ENCODE data around the gene RPUSD1. TPM values are rescaled to one million over a fixed set of nuclear protein-coding genes. Genes with fewer than 3 reads are reported as not detected.

RPUSD1 gene
- total RNA-seq, 1 experiment from 2014 or later, result 45.1 TPM

- no peak for DNase-seq (ENCODE audit: low spot score)
- CTCF ChIA-PET, result no interaction called here
- H3K36me3 Mint-ChIP-seq, result no peaks in the 10 kb centered on the region
Observed at GRCh38 chr16:777826-778225, 10.4 kb downstream of the RPUSD1 start.

More at GRCh38 chr16:777826-778225, 10.4 kb downstream of the RPUSD1 start:
- POLR2A ChIA-PET, result no interaction called here
- TF ChIP-seq NR2C2 (CRISPR knock-in tag; IDR thresholded peaks at IDR 0.05), result no peak
- TF ChIP-seq ATF3 (CRISPR knock-in tag; conservative IDR thresholded peaks at IDR 0.05), result no peak
- TF ChIP-seq FOXK1 (CRISPR knock-in tag; IDR thresholded peaks at IDR 0.05), result no peak
- no peak for TF ChIP-seq ARID4B (CRISPR knock-in tag; IDR thresholded peaks at IDR 0.05; ENCODE audit: borderline replicate concordance)
- TF ChIP-seq AFF4 (CRISPR knock-in tag; IDR thresholded peaks at IDR 0.05; ENCODE audit: borderline replicate concordance), result no peak
- TF ChIP-seq CDX4 (CRISPR knock-in tag; IDR thresholded peaks at IDR 0.05; ENCODE audit: borderline replicate concordance), result no peak
- no peak for TF ChIP-seq ZMAT4 (CRISPR knock-in tag; IDR thresholded peaks at IDR 0.05)
- TF ChIP-seq RORB (CRISPR knock-in tag; IDR thresholded peaks at IDR 0.05), result no peak
- TF ChIP-seq CBFB (CRISPR knock-in tag; IDR thresholded peaks at IDR 0.05; ENCODE audit: low read depth), result no peak
- no peak for TF ChIP-seq JUN (CRISPR knock-in tag; IDR thresholded peaks at IDR 0.05)
- no peak for TF ChIP-seq MLX (CRISPR knock-in tag; IDR thresholded peaks at IDR 0.05)
- no peak for TF ChIP-seq GTF2I (CRISPR knock-in tag; conservative IDR thresholded peaks at IDR 0.05)
- TF ChIP-seq ETV6 (CRISPR knock-in tag; IDR thresholded peaks at IDR 0.05), result no peak
- TF ChIP-seq E2F4 (CRISPR knock-in tag; IDR thresholded peaks at IDR 0.05; ENCODE audit: borderline replicate concordance, low read depth), result no peak
- H3K4me1 Mint-ChIP-seq, result no peaks in the 10 kb centered on the region
- H3K27me3 Mint-ChIP-seq (ENCODE audit: low read depth), result no peaks in the 10 kb centered on the region
- peak overlapping the region; percentile 65; the same call in 1 of the 2 replicates for H3K27ac Mint-ChIP-seq
- no peak for ATAC-seq
- no peaks in the 10 kb centered on the region for H3K9me3 Mint-ChIP-seq
- H3K4me3 Mint-ChIP-seq, result no peak overlapping the region
